Measurements from ENCODE around the gene PICALM. TPM values are rescaled to one million over a fixed set of nuclear protein-coding genes. Genes with fewer than 3 reads are reported as not detected.

PICALM gene
- total RNA-seq, 1 donor from 2014 or later, result 129 TPM

GRCh38 chr11:86087256-86087655, 18.4 kb upstream of the PICALM start:
- intact Hi-C loops (cut with micrococcal nuclease), result no loop called here

DNA sequence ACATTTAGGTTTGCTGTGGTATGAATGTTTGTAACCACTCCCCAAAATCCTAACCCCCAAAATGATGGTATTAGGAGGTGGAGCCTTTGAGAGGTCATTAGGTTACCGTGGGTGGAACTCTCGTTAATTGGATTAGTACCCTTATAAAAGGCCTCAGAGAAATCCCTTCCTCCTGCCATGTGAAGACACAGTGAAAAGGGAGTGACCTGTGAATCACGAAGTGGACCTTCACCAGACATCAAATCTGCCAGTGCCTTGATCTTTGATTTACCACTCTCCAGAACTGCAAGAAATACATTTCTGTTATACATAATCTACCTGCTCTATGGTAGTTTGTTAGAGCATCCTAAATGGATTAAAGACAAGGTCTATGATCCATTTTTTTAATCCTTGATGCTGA, 12.6 kb upstream of the PICALM start:
- intact Hi-C loops (cut with micrococcal nuclease), result no loop called here

- intact Hi-C loops (cut with micrococcal nuclease), result no loop called here
Measured at GRCh38 chr11:86079421-86079820, 10.5 kb upstream of the PICALM start.

DNA sequence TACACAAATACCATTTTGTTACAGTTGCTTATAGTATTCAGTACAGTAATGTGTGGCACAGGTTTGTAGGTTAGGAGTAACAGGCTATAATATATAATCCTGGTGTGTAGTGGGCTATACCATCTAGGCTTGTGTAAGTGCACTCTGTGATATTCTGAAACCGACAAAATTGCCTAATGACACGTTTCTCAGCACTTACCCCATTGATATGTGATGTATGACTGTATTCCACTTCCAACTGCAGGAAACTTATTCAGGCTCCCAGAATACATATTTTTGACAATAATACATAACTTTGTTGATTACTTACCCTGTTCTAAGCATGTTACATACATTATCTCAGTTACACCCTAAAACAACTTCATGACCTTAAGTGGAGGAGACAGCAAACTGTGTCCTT, 5.1 kb upstream of the PICALM start:
- intact Hi-C loops (cut with micrococcal nuclease), result no loop called here

DNA sequence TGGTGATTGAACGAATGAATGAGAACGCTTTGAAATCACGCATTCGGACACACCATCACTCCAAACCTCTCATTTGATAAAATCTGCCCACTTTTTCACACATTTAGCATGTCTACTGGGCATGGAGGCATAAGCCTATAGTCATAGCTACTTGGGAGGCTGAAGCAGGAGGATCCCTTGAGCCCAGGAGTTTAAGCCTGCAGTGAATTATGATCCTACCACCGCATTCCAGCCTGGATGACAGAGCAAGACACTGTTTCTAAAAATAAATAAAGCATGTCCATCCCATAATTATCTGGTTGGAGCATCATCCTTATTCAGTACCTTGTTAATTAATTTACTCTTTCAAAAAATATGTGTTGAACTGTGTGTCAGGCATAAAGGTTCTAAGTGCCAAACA, 3.3 kb upstream of the PICALM start:
- intact Hi-C loops (cut with micrococcal nuclease), result no loop called here

DNA sequence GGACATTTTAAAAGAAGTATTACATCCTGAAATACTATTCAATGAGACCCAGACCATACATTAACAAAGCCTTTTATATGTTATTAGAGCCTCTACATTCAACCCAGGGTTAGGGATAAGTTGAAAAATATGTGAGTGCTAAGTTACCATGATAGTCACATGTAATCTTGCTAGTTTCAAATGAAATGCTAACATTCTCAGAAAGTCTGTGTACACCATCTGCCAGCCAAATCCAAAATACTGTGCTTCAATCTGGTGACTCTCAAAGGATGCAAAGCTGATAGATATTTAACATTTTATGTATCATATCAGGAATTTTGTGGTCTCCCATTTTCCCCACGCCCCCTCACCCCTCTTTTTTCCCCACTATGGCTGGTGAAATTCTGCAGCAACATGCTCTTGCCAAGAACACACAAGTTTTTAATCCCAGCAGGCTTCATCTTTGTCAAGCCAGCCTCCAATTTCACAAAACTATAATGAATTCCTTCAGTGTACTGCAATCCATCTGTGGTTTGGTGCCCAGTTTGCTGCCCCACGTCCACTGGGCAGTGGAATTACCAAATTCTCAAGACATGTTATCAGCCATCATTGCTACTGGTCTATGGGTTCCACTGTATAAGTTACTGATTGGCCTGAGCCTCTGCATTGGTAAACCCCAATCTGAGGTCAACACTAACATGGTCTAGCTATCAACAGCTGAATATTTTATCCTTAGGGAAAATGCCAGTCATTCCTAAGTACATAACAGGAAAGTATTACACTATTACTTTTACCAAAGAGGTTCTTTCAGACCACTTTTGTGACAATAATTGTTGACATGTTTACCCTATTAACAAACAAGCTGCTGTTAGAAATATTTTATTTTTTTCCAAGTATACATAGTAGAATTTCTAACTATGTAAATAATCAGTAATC, 1.5 kb upstream of the PICALM start:
- intact Hi-C loops (cut with micrococcal nuclease), result no loop called here

GRCh38 chr11:86069408-86070101, 671 bp upstream of the PICALM start:
- intact Hi-C loops (cut with micrococcal nuclease), result loop anchor here (1.0 to 10.0 kb wide), 14 partner anchors 27 to 441 kb away; partner anchors contain the start of genes CCDC83, HIKESHI, TMEM126A and TMEM126B

DNA sequence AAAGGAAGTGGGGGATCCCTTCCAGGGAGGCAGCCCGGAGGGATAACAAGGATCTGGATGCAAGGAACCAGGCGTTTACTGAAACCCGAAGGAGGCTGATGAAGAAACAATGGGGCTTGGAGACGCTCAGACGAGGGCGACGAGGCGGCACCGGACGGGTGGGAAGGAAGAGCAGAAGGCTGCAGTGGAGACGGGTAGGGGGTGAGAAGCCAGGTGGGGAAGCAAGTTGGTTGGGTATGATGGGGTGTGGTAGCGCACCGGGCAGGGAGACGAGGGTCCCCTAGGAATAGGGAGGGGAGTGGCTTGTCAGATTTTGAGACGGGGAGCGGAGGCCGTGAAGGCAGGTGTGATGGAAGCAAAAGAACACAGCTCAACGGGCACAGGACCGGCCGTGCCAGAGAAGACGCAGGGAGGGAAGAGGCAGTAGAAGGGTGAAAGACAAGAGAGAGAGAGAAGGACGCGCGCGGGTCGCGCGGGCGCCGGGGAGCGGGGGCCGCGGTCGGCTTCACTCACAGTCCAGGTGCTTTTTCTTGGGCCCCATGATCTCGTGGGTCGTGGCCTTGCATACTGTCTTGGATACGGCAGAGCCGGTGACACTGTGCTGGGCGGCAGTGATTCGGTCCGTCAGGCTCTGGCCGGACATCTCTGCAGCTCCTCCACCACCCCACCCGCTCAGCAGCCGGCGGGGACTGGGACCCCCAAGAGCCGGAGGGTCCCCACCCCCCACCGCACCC, 579 bp downstream of the PICALM start:
- intact Hi-C loops (cut with micrococcal nuclease), result loop anchor here (2.0 to 10.0 kb wide), 6 partner anchors 49 to 421 kb away; partner anchors contain the start of genes CCDC83, HIKESHI and TMEM126A

- intact Hi-C loops (cut with micrococcal nuclease), result loop anchor here (2.0 to 10.0 kb wide), 6 partner anchors 50 to 420 kb away; partner anchors contain the start of genes CCDC83, HIKESHI and TMEM126A
Measured at GRCh38 chr11:86067851-86068137, 1.1 kb downstream of the PICALM start.

DNA sequence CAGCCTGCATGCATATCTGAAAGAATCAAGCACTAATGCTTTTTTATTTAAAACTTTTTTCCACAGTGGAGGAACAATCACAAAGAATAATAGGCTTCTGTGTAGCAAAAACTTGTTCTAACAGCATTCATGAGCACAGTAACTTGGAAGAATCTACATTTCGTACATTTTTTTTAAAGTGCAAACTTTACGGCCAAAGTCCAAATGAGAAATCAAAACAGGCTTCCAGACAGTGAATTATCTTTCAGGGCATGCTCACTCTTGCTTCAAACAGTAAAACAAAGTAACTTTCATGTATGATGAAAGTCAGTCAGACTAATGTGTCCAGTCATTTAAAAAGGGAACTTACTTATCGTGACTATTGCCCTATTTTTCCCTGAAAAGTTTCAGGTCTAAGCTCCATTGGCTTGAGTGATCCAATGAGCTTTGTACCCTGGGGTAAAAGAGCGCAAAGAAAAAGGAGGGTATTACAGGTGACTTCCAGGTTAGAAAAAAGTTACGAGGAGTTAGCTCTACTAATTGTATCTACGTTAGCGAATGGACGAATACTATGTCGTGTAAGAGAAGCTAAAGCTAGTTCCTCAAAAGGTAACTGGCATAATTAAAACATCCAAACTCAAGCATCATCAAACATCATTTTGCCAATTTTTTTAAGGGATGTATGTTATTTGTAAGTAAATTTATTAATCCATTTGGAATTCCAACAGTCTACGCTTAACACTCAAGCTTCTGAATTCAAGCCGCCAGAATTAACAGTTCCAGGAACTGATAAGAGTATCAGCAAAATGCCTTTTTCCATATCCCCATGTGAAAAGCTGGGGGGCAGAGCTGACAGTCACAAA, 1.7 kb downstream of the PICALM start:
- intact Hi-C loops (cut with micrococcal nuclease), result loop anchor here (5.0 to 10.0 kb wide), 3 partner anchors 50 to 420 kb away; partner anchors contain the start of gene TMEM126A

GRCh38 chr11:86066657-86067008, 2.3 kb downstream of the PICALM start:
- intact Hi-C loops (cut with micrococcal nuclease), result loop anchor here (5.0 to 10.0 kb wide), 3 partner anchors 51 to 419 kb away; partner anchors contain the start of gene TMEM126A

DNA sequence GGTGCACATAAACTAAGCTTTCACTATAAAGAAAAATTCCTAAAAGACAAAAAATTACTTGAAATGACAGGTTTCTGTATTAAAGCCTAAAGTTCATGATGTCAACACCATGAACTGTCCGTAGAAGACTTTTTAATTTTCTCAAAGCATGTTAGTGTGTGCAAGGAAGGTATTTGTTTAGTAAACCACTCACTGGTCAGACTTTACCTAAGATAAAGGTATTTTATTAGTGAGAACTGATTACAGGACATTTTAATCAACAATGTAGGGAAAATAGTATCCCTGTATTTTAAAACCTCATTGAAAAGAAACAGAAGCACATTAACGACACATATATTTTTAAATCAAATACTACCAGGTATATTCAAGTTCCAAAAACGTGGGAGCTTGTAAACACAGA, 2.9 kb downstream of the PICALM start:
- intact Hi-C loops (cut with micrococcal nuclease), result loop anchor here (5.0 to 10.0 kb wide), 3 partner anchors 51 to 419 kb away; partner anchors contain the start of gene TMEM126A

GRCh38 chr11:86064220-86064803, 4.6 kb downstream of the PICALM start:
- intact Hi-C loops (cut with micrococcal nuclease), result loop anchor here (10.0 kb wide), 1 partner anchor 240 kb away; no protein-coding TSS in a partner anchor

- intact Hi-C loops (cut with micrococcal nuclease), result loop anchor here (10.0 kb wide), 1 partner anchor 239 kb away; no protein-coding TSS in a partner anchor
Measured at GRCh38 chr11:86063536-86063935, 5.3 kb downstream of the PICALM start.

DNA sequence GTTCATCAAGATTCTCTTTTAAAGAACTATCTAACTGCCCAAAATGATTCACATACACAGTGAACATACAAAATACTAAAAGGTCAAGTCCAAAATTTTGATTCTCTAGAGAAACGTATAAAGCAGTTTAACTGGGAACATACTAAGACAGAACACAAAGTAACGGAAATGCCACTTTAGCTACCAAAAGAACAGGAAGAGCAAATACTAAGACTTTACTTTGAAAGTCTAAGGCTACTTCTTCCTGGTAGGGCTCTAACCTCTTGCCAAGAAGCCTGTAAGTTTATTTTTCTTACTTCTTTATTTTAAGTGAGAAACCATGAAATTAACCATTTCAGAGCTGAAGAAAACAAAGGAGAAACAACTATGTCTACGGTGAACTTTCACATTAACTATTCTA, 6.2 kb downstream of the PICALM start:
- intact Hi-C loops (cut with micrococcal nuclease), result loop anchor here (10.0 kb wide), 1 partner anchor 238 kb away; no protein-coding TSS in a partner anchor

- intact Hi-C loops (cut with micrococcal nuclease), result loop anchor here (10.0 kb wide), 1 partner anchor 237 kb away; no protein-coding TSS in a partner anchor
Measured at GRCh38 chr11:86061483-86062205, 7.2 kb downstream of the PICALM start.

GRCh38 chr11:86060544-86060943, 8.3 kb downstream of the PICALM start:
- intact Hi-C loops (cut with micrococcal nuclease), result loop anchor here (10.0 kb wide), 1 partner anchor 236 kb away; no protein-coding TSS in a partner anchor

- intact Hi-C loops (cut with micrococcal nuclease), result no loop called here
Measured at GRCh38 chr11:86058360-86058759, 10.5 kb downstream of the PICALM start.

DNA sequence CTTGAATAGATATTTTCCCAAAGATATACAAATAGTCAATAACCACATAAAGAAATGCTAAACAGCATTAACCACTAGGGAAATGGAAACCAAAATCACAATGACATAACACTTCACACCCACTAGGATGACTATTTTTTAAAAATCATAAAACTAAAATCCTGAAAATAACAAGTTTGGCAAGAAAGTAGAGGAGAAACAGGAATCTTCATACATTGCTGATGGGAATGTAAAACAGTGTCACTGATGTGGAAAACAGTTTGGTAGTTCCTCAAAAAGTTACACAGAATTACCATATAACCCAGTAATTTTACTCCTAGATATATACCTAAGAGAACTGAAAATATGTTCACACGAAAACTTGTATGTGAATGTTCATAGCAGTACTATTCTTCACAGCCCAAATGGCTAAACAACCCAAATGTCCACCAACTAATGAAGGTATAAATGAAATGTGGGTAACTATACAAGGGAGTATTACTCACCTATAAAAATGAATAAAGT, 12.5 kb downstream of the PICALM start:
- intact Hi-C loops (cut with micrococcal nuclease), result no loop called here

All from T-helper 2 cell treated with Interferon-gamma antibody and Interleukin-4, amounts not matched to agents 100 ng/mL and 5 ng/mL, for 36 hours (primary cell).